RPMI8226 (cell line): ENCODE results near the gene ATP5F1C.
"Not testable (repeated sequence)": the region's sequence is repeated elsewhere in the genome, so short reads cannot be mapped to it uniquely, and the experiment has no call there.

Experiments used
- DNase-seq: peaks from one replicate; pipeline ENCODE4 v3.0.0-alpha.2; 2015

The ATP5F1C gene

GRCh38 chr10:7794251-7795026, 6.5 kb downstream of the ATP5F1C start:
- DNase-seq, result no peak

- DNase-seq, result no peak
Observed at GRCh38 chr10:7795605-7796004, 7.6 kb downstream of the ATP5F1C start.

- DNase-seq, result no peak
Observed at GRCh38 chr10:7797582-7797981, 9.6 kb downstream of the ATP5F1C start.

- no peak for DNase-seq
Observed at GRCh38 chr10:7802606-7803005, 14.6 kb downstream of the ATP5F1C start.

- DNase-seq, result no peak
Observed at GRCh38 chr10:7804216-7804615, 16.2 kb downstream of the ATP5F1C start.

- no peak for DNase-seq
Observed at GRCh38 chr10:7804741-7805140, 16.8 kb downstream of the ATP5F1C start.

- no peak for DNase-seq
Observed at GRCh38 chr10:7808686-7809267, 20.8 kb downstream of the ATP5F1C start.

- DNase-seq, result no peak
Observed at GRCh38 chr10:7810443-7810842, 22.5 kb downstream of the ATP5F1C start.

- no peak for DNase-seq
Observed at GRCh38 chr10:7811000-7811399, 23.0 kb downstream of the ATP5F1C start.

- DNase-seq, result not testable (repeated sequence)
Observed at GRCh38 chr10:7811743-7812142, 23.8 kb downstream of the ATP5F1C start.

- DNase-seq, result peak; percentile 31
Observed at GRCh38 chr10:7813481-7813880, 25.5 kb downstream of the ATP5F1C start.

- peak; percentile 24 for DNase-seq
Observed at GRCh38 chr10:7817576-7817975, 29.6 kb downstream of the ATP5F1C start.

- no peak for DNase-seq
Observed at GRCh38 chr10:7817984-7818294, 30.0 kb downstream of the ATP5F1C start.

GRCh38 chr10:7818295-7819120, 30.5 kb downstream of the ATP5F1C start, which contains the start of gene TAF3:
TSS of gene TAF3 (plus strand) at chr10:7818505. CDS start at chr10:7818710, 205 bp downstream.
- peak; percentile 98 for DNase-seq

- DNase-seq, result peak; percentile 73
Observed at GRCh38 chr10:7819121-7819460, 31.1 kb downstream of the ATP5F1C start.

- DNase-seq, result no peak
Observed at GRCh38 chr10:7824251-7824650, 36.3 kb downstream of the ATP5F1C start.

GRCh38 chr10:7826971-7827370, 39.0 kb downstream of the ATP5F1C start:
- DNase-seq, result no peak

GRCh38 chr10:7829289-7829834, 41.4 kb downstream of the ATP5F1C start:
- DNase-seq, result no peak

GRCh38 chr10:7832060-7832459, 44.1 kb downstream of the ATP5F1C start:
- DNase-seq, result no peak

- no peak for DNase-seq
Observed at GRCh38 chr10:7833210-7833609, 45.2 kb downstream of the ATP5F1C start.

GRCh38 chr10:7834262-7834661, 46.3 kb downstream of the ATP5F1C start:
- DNase-seq, result no peak

- DNase-seq, result no peak
Observed at GRCh38 chr10:7836571-7836970, 48.6 kb downstream of the ATP5F1C start.

- DNase-seq, result no peak
Observed at GRCh38 chr10:7846591-7846990, 58.6 kb downstream of the ATP5F1C start.
